KOPT-K1 (cell line): ENCODE measurements around the gene CXCR4.

Source experiments
- H3K27ac ChIP-seq: fragments of 200-600 bp; sonication (generic); 2 replicates; pipeline ENCODE4 v1.5.1; 2016; ENCODE audit warnings: antibody characterized with exemption, mild to moderate bottlenecking, low read depth, low read length; ENCODE audit not compliant: poor library complexity, severe bottlenecking
- H3K36me3 ChIP-seq: fragments of 200-600 bp; sonication (generic); 2 replicates; pipeline ENCODE4 v1.5.1; 2017; ENCODE audit warnings: antibody characterized with exemption, mild to moderate bottlenecking, low read length, moderate library complexity; ENCODE audit not compliant: insufficient read depth
- H3K9me3 ChIP-seq: fragments of 200-600 bp; sonication (generic); 2 replicates; pipeline ENCODE4 v1.5.1; 2017; ENCODE audit warnings: antibody characterized with exemption, low read length, mild to moderate bottlenecking; ENCODE audit not compliant: insufficient read depth, poor library complexity, severe bottlenecking

Gene CXCR4

DNA sequence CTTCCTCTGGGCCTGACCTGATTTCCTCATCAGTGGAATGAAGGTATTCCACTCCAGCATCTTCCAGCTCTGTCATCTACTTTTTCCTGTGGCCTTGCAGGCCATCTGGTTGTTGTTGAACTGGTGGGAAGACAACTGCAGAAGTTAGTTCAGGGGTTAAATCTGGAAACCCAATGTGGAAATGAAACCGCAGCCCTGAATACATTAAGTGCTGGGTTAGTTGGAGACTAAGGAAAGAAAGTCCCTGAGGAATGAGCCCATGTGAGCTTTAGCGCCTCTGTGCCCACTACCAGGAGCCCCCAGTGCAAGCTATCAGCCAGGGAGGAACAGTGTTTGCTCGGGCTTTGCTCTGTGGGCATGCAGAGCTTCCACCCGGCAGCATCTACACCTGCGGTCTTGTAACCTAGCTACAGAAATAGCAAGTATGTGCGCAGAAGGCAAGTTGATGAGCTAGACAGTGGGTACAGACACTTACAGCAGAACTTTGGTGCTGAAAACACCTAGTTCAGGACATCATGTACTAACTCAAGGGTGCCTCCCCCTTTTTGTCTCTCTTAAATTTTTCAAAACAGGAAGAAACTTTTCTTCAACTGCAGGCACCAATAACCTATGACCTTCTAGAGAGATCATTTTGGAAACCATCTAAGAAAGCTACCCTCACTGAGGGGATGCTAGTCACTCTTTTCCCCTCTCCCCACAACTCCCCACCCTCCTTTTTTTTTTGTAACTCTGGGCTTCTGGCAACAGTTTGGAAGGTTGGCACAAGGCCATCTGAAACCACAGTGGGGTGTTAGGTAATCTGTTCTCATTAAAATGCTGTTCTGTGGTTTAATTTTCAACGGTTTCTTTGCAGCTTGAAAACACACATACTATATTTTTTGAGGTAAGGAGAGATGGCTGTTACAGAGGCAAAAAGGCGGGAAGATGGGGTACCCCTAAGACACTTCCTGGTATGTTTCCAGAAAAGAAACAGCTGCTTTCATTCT lies 18.3 kb upstream of the CXCR4 start:
- no peaks in the 10 kb centered on the region for H3K36me3 ChIP-seq
- H3K27ac ChIP-seq = peak overlapping the region; percentile 98
- no peaks in the 10 kb centered on the region for H3K9me3 ChIP-seq

DNA sequence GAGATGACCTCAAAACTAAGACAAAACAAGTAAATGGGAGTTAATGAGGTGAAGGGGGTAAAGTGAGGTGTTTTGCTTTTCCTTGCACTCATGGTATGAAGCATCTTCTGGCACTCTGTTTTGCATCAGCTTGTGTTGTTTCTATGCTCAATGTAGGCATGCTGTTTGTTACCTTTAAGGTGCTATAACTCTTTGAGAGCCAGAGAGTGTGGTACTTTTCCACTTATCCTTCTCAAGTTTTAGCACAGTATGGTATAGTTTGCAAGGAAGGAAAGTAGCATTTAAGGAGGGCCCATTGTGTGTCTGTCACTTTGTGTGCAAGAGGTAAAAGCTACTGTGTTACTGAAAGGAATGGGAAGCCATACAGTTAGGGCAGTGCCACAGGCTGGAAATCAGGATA lies 17.5 kb upstream of the CXCR4 start:
- no peaks in the 10 kb centered on the region for H3K9me3 ChIP-seq
- H3K36me3 ChIP-seq = no peaks in the 10 kb centered on the region
- H3K27ac ChIP-seq = peak overlapping the region; percentile 98

DNA sequence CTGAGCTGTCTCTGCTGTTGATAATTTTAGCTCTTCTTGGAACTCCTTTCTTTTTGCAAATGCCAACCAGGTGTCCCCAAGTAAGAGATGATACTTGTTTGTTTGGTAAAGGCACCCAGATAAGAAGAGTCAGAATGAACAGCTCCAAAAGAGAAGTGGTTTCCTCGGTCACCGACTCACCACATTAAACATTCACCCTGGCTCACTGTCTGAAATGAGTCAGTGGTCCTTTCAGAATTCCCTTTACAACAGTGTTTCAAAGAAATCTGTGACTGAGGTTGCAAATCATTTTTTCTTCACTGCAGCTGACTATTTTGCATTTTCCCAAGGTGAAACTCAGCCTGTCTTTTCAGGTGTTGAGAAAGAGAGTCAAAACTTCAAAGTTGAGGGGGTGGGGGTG lies 16.2 kb upstream of the CXCR4 start:
- Histone ChIP-seq H3K36me3 (no peaks in the 10 kb centered on the region), H3K9me3 (no peaks in the 10 kb centered on the region), H3K27ac (peak overlapping the region; percentile 98)

DNA sequence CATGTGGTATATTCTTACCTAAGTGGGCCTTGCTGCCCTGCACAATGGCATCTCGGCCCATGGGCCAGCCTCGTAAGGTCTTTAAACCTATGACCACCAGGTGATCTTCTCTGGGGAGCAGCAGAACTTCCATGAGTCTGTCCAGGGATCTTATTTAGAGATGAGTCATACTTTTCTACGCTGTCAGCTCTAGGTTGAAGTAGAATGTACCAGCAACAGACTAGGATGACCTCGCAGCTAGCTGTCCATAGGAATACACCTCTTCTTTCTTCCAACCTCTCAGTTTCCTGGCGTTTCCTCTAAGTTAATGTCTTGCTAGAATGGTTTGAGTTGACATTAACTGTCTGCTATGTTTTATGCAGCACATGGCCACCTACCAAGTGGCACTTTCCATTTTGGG lies 15.6 kb upstream of the CXCR4 start:
- H3K36me3 ChIP-seq = no peaks in the 10 kb centered on the region
- peak overlapping the region; percentile 98 for H3K27ac ChIP-seq

DNA sequence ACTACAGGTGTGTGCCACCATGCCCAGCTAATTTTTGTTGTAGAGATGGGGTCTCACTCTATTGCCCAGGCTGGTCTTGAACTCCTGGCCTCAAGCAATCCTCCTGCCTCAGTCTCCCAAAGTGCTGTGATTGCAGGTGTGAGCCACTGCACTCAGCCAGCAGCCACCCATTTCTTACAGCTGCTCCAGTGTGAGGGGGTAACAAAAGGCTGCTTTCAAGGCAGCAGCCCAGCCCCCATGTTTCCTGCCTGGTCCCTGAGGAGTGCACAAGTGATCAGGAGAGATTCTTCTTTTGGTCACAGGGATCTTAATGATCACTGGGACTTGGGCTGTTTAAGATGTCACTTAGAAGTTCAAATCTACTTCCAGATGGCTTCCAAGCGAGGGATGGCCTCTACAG lies 15.2 kb upstream of the CXCR4 start:
- Histone ChIP-seq H3K9me3 (no peaks in the 10 kb centered on the region), H3K36me3 (no peaks in the 10 kb centered on the region), H3K27ac (peak overlapping the region; percentile 98)

More for the DNA sequence above, 15.6 kb upstream of the CXCR4 start:
- no peaks in the 10 kb centered on the region for H3K9me3 ChIP-seq

DNA sequence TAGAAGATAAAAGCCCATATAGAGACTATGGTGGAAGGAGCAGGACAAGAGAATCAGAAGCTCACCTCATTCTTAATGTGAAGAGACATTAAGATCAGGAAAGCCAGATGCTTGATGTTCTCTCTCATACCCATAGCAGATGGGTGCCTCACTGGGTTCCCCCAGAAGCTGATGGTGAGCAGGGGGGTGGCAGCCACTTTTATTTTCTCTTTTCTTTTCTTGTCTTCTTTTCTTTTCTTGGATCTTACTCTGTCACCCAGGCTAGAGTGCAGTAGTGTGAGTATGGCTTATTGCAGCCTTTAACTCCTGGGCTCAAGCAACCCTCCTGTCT lies 14.8 kb upstream of the CXCR4 start:
- no peaks in the 10 kb centered on the region for H3K36me3 ChIP-seq
- peak overlapping the region; percentile 98 for H3K27ac ChIP-seq
- no peaks in the 10 kb centered on the region for H3K9me3 ChIP-seq

DNA sequence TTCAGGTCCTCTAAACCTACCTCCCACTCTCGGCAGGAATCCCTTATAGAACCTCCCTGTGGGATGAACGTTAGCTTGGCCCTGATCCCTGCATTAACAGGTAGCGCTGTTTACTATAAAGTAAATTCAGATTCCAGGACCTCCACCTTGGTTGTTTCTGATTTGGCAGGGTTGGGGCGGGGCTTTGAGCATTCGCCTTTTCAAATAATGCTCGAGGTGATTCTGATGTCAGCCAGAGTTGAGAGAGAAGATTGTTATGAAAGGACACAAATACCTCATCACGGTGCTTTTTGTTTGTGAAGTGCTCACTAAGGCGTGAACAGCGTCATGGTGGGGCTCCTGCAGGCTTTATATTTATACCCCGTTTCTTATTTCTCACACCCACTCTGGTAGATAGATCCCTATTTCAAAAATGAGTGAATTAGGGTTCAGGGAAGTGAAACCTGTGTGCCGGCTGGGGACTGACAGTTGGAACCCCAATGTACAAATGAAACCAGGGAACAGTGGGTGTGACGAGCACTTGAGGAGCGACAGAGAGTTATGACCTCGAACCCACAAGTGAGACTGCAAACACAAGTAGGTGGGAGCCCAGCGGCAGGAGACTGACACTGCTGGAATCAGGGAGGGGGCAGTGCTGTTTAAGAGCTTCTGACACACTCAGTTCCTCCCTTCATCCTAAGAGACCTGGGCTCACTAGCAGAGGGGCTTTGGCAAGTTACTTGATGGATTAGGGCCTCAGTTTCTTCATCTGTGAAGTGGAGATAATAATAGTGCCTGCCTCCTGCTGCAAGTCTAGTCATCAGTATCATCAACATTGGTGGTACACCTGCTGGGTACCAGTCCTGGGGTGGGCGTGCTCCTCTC lies 14.2 kb upstream of the CXCR4 start:
- no peaks in the 10 kb centered on the region for H3K36me3 ChIP-seq
- peak overlapping the region; percentile 98 for H3K27ac ChIP-seq
- no peaks in the 10 kb centered on the region for H3K9me3 ChIP-seq

DNA sequence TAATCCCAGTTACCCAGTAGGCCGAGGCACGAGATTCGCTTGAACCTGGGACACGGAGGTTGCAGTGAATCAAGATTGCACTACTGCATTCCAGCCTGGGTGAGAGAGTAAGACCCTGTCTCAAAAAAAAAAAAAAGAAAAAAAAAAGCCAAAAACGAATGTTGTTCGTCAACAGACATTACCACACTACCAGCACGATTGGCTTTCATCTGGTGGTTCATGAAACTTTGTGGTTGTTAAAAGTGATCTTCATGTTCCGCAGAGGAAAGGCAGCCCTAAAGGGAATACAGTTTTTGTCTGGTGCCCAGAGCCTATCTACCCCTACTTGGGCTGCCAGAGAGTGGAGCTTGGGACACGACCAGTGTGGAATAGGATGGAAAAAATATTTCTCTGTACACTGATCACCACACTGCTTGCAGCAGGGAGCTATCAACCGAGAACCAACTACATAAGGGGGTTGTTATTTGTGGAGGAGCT lies 13.6 kb upstream of the CXCR4 start:
- peak overlapping the region; percentile 98 for H3K27ac ChIP-seq
- no peaks in the 10 kb centered on the region for H3K9me3 ChIP-seq
- no peaks in the 10 kb centered on the region for H3K36me3 ChIP-seq

DNA sequence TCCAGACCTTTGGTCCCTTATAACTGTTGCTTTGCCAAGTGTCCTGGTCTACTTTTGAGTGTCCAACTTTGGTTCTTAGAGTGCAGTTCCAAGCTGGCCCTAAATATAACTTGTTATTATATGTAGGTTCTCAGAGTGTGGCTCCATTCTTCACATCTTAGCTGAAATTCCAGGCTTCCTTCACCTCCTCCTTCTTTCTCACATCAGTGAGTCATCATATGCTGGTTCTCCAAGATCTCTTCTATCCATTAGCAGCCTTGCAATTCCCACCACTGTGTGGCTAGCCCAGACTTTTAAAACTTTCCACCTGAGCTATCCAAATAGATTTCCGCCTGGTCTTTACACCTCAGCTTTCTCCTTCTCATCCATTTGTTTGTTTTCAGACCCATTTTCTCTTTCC lies 12.6 kb upstream of the CXCR4 start:
- peak overlapping the region; percentile 98 for H3K27ac ChIP-seq
- H3K36me3 ChIP-seq = no peaks in the 10 kb centered on the region
- no peaks in the 10 kb centered on the region for H3K9me3 ChIP-seq

DNA sequence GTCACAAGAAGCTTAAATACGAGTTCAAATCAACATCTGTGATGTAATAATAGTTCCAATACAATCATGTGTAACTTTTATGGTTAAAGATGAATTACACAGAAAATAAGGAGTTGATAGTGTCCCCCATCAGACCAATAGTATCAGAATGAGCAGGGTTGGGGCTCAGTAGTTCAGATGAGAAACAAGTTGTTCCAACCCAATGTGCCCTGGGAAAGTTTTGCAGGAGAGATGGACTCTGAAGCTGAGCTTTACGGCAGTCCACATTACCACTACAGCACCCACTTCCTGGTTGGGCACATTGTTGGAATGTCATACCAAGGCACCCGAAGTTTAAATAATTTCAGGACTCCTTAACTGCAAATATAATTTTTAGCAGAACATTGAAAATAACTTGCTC lies 12.1 kb upstream of the CXCR4 start:
- Histone ChIP-seq H3K36me3 (no peaks in the 10 kb centered on the region), H3K27ac (peak overlapping the region; percentile 67), H3K9me3 (no peaks in the 10 kb centered on the region)

DNA sequence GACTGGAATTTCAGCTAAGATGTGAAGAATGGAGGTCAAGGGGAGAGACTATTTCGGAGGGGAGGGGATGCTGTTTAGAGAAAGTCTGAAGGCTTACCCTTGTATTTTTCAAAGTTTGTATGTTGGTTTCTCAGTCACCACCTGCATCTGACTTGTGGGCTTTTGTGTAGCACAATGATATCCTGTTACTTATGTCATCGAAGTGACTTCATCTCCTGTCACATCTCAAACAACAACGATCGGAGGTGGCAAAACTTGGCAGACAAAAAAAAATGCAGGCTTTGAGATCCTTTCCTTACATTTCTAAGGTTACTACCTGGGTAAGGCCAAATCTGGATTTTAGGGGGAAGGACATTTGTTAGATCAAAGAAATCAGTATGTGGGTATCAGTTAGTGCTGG lies 11.7 kb upstream of the CXCR4 start:
- peak overlapping the region; percentile 67 for H3K27ac ChIP-seq
- H3K9me3 ChIP-seq = no peaks in the 10 kb centered on the region
- H3K36me3 ChIP-seq = no peaks in the 10 kb centered on the region

DNA sequence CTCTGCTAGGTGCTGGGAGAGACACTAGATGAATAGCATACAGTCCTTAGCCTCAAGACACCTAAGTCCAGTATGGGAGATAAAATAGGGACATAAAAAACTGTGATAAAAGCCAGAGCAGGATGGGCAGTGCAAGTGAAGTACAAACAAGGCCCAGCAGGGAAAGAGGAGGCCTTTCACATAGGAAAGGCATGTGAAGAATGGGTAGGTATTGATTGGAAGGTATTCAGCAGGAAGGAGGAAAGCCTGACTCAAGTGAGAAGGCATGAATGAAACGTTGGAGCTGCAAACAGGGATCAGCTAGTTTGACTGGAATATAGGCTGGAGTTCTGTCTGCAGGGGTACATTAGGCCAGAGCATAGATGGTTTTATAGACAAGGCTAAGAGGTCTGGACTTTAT lies 11.0 kb upstream of the CXCR4 start:
- peak overlapping the region; percentile 67 for H3K27ac ChIP-seq
- no peaks in the 10 kb centered on the region for H3K9me3 ChIP-seq
- H3K36me3 ChIP-seq = no peaks in the 10 kb centered on the region

DNA sequence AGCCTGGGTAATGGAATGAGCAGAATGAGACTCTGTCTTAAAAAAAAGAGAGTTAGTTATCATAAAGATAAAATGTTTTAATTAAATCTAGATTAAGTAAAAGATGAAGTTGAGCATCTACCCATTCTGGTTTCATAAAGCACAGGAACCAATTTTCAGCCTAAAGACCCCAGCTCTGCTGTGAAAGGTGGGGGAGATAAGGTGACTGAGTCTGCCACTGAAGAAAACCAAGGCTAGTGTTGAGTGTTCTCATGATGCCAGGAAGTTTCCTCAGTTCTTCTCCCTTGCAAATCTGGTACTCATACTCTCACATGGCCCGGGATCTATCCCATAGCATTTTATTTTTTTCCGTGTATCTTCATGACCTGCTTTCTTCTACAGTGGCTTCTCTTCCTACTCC lies 10.4 kb upstream of the CXCR4 start:
- H3K36me3 ChIP-seq = no peaks in the 10 kb centered on the region
- no peaks in the 10 kb centered on the region for H3K9me3 ChIP-seq
- H3K27ac ChIP-seq = peak overlapping the region; percentile 67

DNA sequence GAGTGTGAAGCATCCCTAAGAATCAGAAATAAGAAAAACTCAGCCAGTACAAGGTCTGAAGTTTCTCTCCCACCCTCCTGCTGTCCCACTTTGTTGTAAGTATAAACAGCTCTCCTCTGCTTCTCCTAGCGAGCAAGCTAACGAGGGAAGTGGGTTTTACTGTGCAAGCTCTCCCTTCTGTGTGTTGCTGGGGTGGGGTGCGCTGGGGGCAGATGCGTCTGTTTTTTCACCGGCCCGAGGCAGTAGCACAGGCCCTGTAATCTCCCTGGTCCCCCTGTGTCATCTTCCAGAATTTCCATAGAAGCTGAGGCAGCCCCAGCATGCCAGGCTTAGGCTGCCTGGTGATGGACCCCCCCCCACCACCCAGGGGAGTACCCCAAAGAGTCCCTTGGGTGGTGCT lies 9.4 kb upstream of the CXCR4 start:
- H3K36me3 ChIP-seq = no peaks in the 10 kb centered on the region
- H3K27ac ChIP-seq = peak overlapping the region; percentile 67
- no peaks in the 10 kb centered on the region for H3K9me3 ChIP-seq

DNA sequence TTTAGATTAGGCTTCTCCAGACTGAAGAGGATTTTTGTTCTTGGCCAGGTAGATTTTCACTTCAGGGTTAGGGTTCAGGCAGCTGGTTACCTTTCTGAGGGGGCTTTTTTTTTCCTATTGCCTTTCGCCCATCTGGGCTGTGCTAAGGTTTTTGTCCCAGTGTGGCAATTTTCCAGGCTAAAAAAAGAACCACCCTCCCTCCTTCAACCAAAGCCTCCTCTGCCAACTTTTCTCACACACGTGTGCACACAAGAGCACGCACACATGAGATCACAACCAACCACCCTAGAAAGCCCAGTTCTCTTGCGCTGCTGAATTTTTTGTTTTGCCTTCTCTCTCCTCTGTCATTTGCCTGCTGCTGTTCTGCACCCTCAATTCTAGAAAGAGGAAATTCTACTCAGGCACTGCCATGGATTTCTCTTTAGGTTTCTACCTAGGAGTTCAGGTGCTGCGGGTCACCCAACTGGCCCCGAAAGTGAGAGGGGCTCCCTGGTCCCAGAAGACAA lies 8.5 kb upstream of the CXCR4 start:
- H3K27ac ChIP-seq = peak overlapping the region; percentile 67
- no peaks in the 10 kb centered on the region for H3K9me3 ChIP-seq

More for the DNA sequence above, 8.5 kb upstream of the CXCR4 start:
- H3K36me3 ChIP-seq = no peaks in the 10 kb centered on the region
